PC-9 (cell line): ENCODE data around the gene ADAMTSL1. TPM values are rescaled to one million over a fixed set of nuclear protein-coding genes. Genes with fewer than 3 reads are reported as not detected.

Experiments used
- BruUV-seq: library from RNA; stranded (reverse); fragments of 400-500 nt; replicated peaks from 2 replicates; lab custom pipeline; 2021; lab: Mats Ljungman, UMichigan
- CTCF ChIA-PET: fragments of 300-600 bp; sonication (Branson Sonifier 250); formaldehyde crosslinking; loops from one replicate; lab custom pipeline; 2022; ENCODE audit warnings: antibody characterized with exemption; lab: Charles Lee
- POLR2A ChIA-PET: fragments of 300-600 bp; sonication (Branson Sonifier 250); formaldehyde crosslinking; loops from one replicate; lab custom pipeline; 2022; ENCODE audit warnings: antibody characterized with exemption; ENCODE audit not compliant: unreplicated experiment; lab: Charles Lee
- DNase-seq, 2 experiments: peaks; one replicate each; pipeline versions ENCODE4 v3.0.0 to v3.0.0-alpha.2; 2015 to 2022; ENCODE audit warnings: mixed read lengths in 1 of 2
- H2AFZ ChIP-seq: fragments of 200-600 bp; sonication (generic); 2 replicates; pipeline ENCODE4 v1.8.1; 2017; ENCODE audit warnings: antibody characterized with exemption
- H3F3A ChIP-seq: fragments of 200-600 bp; sonication (generic); 2 replicates; pipeline ENCODE4 v1.8.1; 2017; ENCODE audit warnings: antibody characterized with exemption, mild to moderate bottlenecking, low read depth; ENCODE audit not compliant: insufficient read depth
- H3K27ac ChIP-seq: fragments of 200-600 bp; sonication (generic); 2 replicates; pipeline ENCODE4 v1.6.1; 2016; ENCODE audit warnings: mixed run types
- H3K27me3 ChIP-seq: fragments of 200-600 bp; sonication (generic); 2 replicates; pipeline ENCODE4 v1.6.1; 2016; ENCODE audit warnings: low read depth, mixed run types; ENCODE audit not compliant: insufficient read depth
- H3K36me3 ChIP-seq: fragments of 200-600 bp; sonication (generic); 2 replicates; pipeline ENCODE4 v1.6.1; 2016; ENCODE audit warnings: low read depth, mixed run types
- H3K4me1 ChIP-seq: fragments of 200-600 bp; sonication (generic); replicated peaks from 2 replicates; pipeline ENCODE4 v1.6.1; 2016; ENCODE audit warnings: mixed run types; ENCODE audit not compliant: insufficient read depth
- H3K4me2 ChIP-seq: fragments of 200-600 bp; sonication (generic); 2 replicates; pipeline ENCODE4 v1.6.1; 2017; ENCODE audit warnings: mixed run types
- H3K4me3 ChIP-seq: fragments of 200-600 bp; sonication (generic); 2 replicates; pipeline ENCODE4 v1.6.1; 2016; ENCODE audit warnings: mixed run types
- H3K79me2 ChIP-seq: fragments of 200-600 bp; sonication (generic); 2 replicates; pipeline ENCODE4 v1.6.1; 2017; ENCODE audit warnings: low read depth, mixed run types
- H3K9me2 ChIP-seq: fragments of 200-600 bp; sonication (generic); 2 replicates; pipeline ENCODE4 v1.8.1; 2017; ENCODE audit warnings: mild to moderate bottlenecking; ENCODE audit not compliant: insufficient read depth
- H3K9me3 ChIP-seq: fragments of 200-600 bp; sonication (generic); 2 replicates; pipeline ENCODE4 v1.8.1; 2016; ENCODE audit warnings: low read depth; ENCODE audit not compliant: insufficient read depth
- H4K20me1 ChIP-seq: fragments of 200-600 bp; sonication (generic); 2 replicates; pipeline ENCODE4 v1.8.1; 2017; ENCODE audit not compliant: insufficient read depth
- CTCF ChIP-seq: fragments of 200-600 bp; sonication (generic); conservative IDR thresholded peaks from 2 replicates; pipeline ENCODE4 v1.6.1; 2017; ENCODE audit warnings: mixed run types, antibody characterized with exemption, mild to moderate bottlenecking, moderate library complexity
- EZH2 ChIP-seq: fragments of 200-600 bp; sonication (generic); IDR thresholded peaks from 2 replicates; pipeline ENCODE4 v1.8.0; 2017; ENCODE audit warnings: antibody characterized with exemption, low read depth
- intact Hi-C: fragments of 100-400 bp; cut with micrococcal nuclease; formaldehyde crosslinking; loops from one replicate; pipeline ENCODE4 v1.10.0; 2022; ENCODE audit not compliant: unreplicated experiment
- total RNA-seq: library from RNA; stranded (reverse); gene quantifications from 2 replicates; pipeline ENCODE4 v1.2.3, GENCODE V29; 2021

Gene ADAMTSL1
- total RNA-seq, 1 experiment from 2014 or later, result not detected

GRCh38 chr9:18618862-18619261, 144.9 kb downstream of the ADAMTSL1 start:
- ChIA-PET POLR2A (no interaction called here), CTCF (no interaction called here)
- H2AFZ ChIP-seq, result no peak overlapping the region
- H3K27me3 ChIP-seq, result no peaks in the 10 kb centered on the region
- H3K4me3 ChIP-seq, result no peak overlapping the region
- DNase-seq, result no peak
- BruUV-seq, result no TSS peak
- H3F3A ChIP-seq, result no peaks in the 10 kb centered on the region
- H3K79me2 ChIP-seq, result no peaks in the 10 kb centered on the region
- H3K27ac ChIP-seq, result no peak overlapping the region
- H3K4me1 ChIP-seq, result no peaks in the 10 kb centered on the region
- no peak for TF ChIP-seq CTCF
- TF ChIP-seq EZH2, result no peak
- no peaks in the 10 kb centered on the region for H3K9me3 ChIP-seq
- H3K4me2 ChIP-seq, result no peak overlapping the region
- no peaks in the 10 kb centered on the region for H4K20me1 ChIP-seq
- no peaks in the 10 kb centered on the region for H3K9me2 ChIP-seq
- intact Hi-C loops, result no loop called here
- no peaks in the 10 kb centered on the region for H3K36me3 ChIP-seq

- Histone ChIP-seq H3K4me2 (no peak overlapping the region), H3K79me2 (no peaks in the 10 kb centered on the region), H3K27ac (no peak overlapping the region), H3K4me1 (no peaks in the 10 kb centered on the region), H3K27me3 (no peaks in the 10 kb centered on the region), H2AFZ (no peak overlapping the region), H3K36me3 (no peaks in the 10 kb centered on the region), H4K20me1 (no peaks in the 10 kb centered on the region), H3K4me3 (no peak overlapping the region), H3K9me2 (no peaks in the 10 kb centered on the region), H3F3A (no peaks in the 10 kb centered on the region), H3K9me3 (no peaks in the 10 kb centered on the region)
- intact Hi-C loops, result no loop called here
- BruUV-seq, result no TSS peak
- TF ChIP-seq CTCF (no peak), EZH2 (no peak)
- ChIA-PET CTCF (no interaction called here), POLR2A (no interaction called here)
- DNase-seq, result no peak
Measured at GRCh38 chr9:18622186-18622836, 148.4 kb downstream of the ADAMTSL1 start.

- CTCF ChIA-PET, result no interaction called here
- H3F3A ChIP-seq, result no peaks in the 10 kb centered on the region
- DNase-seq, result no peak
- no peaks in the 10 kb centered on the region for H3K9me3 ChIP-seq
- no peaks in the 10 kb centered on the region for H3K27me3 ChIP-seq
- no peak overlapping the region for H3K4me2 ChIP-seq
- POLR2A ChIA-PET, result no interaction called here
- H3K79me2 ChIP-seq, result no peaks in the 10 kb centered on the region
- no peaks in the 10 kb centered on the region for H3K4me1 ChIP-seq
- no peaks in the 10 kb centered on the region for H3K9me2 ChIP-seq
- intact Hi-C loops, result no loop called here
- H4K20me1 ChIP-seq, result no peaks in the 10 kb centered on the region
- H2AFZ ChIP-seq, result no peak overlapping the region
- no peaks in the 10 kb centered on the region for H3K36me3 ChIP-seq
- H3K4me3 ChIP-seq, result no peak overlapping the region
- BruUV-seq, result no TSS peak
- H3K27ac ChIP-seq, result no peak overlapping the region
- TF ChIP-seq CTCF, result no peak
- no peak for TF ChIP-seq EZH2
Measured at GRCh38 chr9:18623221-18624079, 149.5 kb downstream of the ADAMTSL1 start.
